MCF 10A (cell line): ENCODE data around the gene CAMKMT. TPM values are rescaled to one million over a fixed set of nuclear protein-coding genes. Genes with fewer than 3 reads are reported as not detected.

Experiments used
- BruUV-seq: library from RNA; stranded (reverse); fragments of 400-500 nt; replicated peaks from 2 replicates; lab custom pipeline; 2021; lab: Mats Ljungman, UMichigan
- CTCF ChIA-PET: fragments of 300-600 bp; sonication (Branson Sonifier 250); formaldehyde crosslinking; extraction: SDS; loops from one replicate; lab custom pipeline; 2021; ENCODE audit warnings: antibody characterized with exemption, inconsistent platforms; lab: Yijun Ruan, JAX
- POLR2A ChIA-PET: fragments of 300-600, 350-650 bp; sonication (Branson Sonifier 250); formaldehyde crosslinking; extraction: SDS; loops from one replicate; lab custom pipeline; 2020; ENCODE audit warnings: antibody characterized with exemption, inconsistent platforms; lab: Yijun Ruan, JAX
- DNase-seq: peaks from one replicate; pipeline ENCODE4 v3.0.0-alpha.2; 2018; ENCODE audit not compliant: unreplicated experiment
- H3K27ac Mint-ChIP-seq: one replicate; pipeline ENCODE4 v1.8.0; 2022; ENCODE audit warnings: mild to moderate bottlenecking, low read depth, mixed read lengths; ENCODE audit not compliant: unreplicated experiment
- H3K27me3 Mint-ChIP-seq: one replicate; pipeline ENCODE4 v1.8.0; 2022; ENCODE audit warnings: mixed read lengths; ENCODE audit not compliant: insufficient read depth, unreplicated experiment
- H3K36me3 Mint-ChIP-seq: one replicate; pipeline ENCODE4 v1.8.0; 2022; ENCODE audit warnings: mild to moderate bottlenecking, moderate library complexity, mixed read lengths; ENCODE audit not compliant: insufficient read depth, unreplicated experiment
- H3K4me1 Mint-ChIP-seq: one replicate; pipeline ENCODE4 v1.8.0; 2022; ENCODE audit warnings: mixed read lengths; ENCODE audit not compliant: insufficient read depth, unreplicated experiment
- H3K4me3 Mint-ChIP-seq: one replicate; pipeline ENCODE4 v1.8.0; 2022; ENCODE audit warnings: mild to moderate bottlenecking, moderate library complexity, mixed read lengths; ENCODE audit not compliant: unreplicated experiment
- H3K9me3 Mint-ChIP-seq: one replicate; pipeline ENCODE4 v1.8.0; 2022; ENCODE audit warnings: mixed read lengths; ENCODE audit not compliant: unreplicated experiment
- CTCF ChIP-seq: fragments of 200-600 bp; IDR thresholded peaks from one replicate; pipeline ENCODE4 v1.8.0; 2022; ENCODE audit warnings: antibody characterized with exemption, mild to moderate bottlenecking; ENCODE audit not compliant: unreplicated experiment
- intact Hi-C: fragments of 100-400 bp; cut with micrococcal nuclease; formaldehyde crosslinking; loops from 2 replicates; pipeline ENCODE4 v1.14.1; 2022
- total RNA-seq: library from RNA; stranded (reverse); gene quantifications from 2 replicates; pipeline ENCODE4 v1.2.3, GENCODE V29; 2022

The CAMKMT gene
- total RNA-seq, 1 experiment from 2014 or later = 9.9 TPM

- Mint-ChIP-seq H3K4me3 (no peak overlapping the region), H3K27me3 (no peaks in the 10 kb centered on the region), H3K4me1 (no peaks in the 10 kb centered on the region), H3K27ac (no peak overlapping the region), H3K9me3 (no peaks in the 10 kb centered on the region), H3K36me3 (no peaks in the 10 kb centered on the region)
- BruUV-seq = no TSS peak
- ChIA-PET CTCF (interaction anchor here (0.5 to 1.4 kb wide), 3 partner anchors 8 to 43 kb away, joined by 3 to 4 read pairs (median 3); no protein-coding TSS in a partner anchor), POLR2A (interaction anchor here (0.7 kb wide), 1 partner anchor 16 kb away, joined by 4 read pairs; no protein-coding TSS in a partner anchor)
- TF ChIP-seq CTCF = no peak
- intact Hi-C loops = no loop called here
- DNase-seq = no peak
These were observed 320.7 kb downstream of the CAMKMT start for GRCh38 chr2:44682459-44682858.

- ChIA-PET CTCF (no interaction called here), POLR2A (interaction anchor here (0.6 kb wide), 1 partner anchor 14 kb away, joined by 3 read pairs; no protein-coding TSS in a partner anchor)
- H3K36me3 Mint-ChIP-seq = no peaks in the 10 kb centered on the region
- no peak for TF ChIP-seq CTCF
- H3K4me3 Mint-ChIP-seq = no peak overlapping the region
- no TSS peak for BruUV-seq
- no peaks in the 10 kb centered on the region for H3K4me1 Mint-ChIP-seq
- no peak for DNase-seq
- intact Hi-C loops = no loop called here
- no peak overlapping the region for H3K27ac Mint-ChIP-seq
- no peaks in the 10 kb centered on the region for H3K9me3 Mint-ChIP-seq
- no peaks in the 10 kb centered on the region for H3K27me3 Mint-ChIP-seq
These were observed 322.8 kb downstream of the CAMKMT start for GRCh38 chr2:44684559-44684958.

GRCh38 chr2:44686561-44686960 lies 324.8 kb downstream of the CAMKMT start:
- peak; percentile 43 for DNase-seq
- ChIA-PET POLR2A (no interaction called here), CTCF (interaction anchor here (1.0 to 1.8 kb wide), 2 partner anchors 30 to 207 kb away, joined by 3 to 4 read pairs; no protein-coding TSS in a partner anchor)
- no peaks in the 10 kb centered on the region for H3K36me3 Mint-ChIP-seq
- H3K4me3 Mint-ChIP-seq = no peak overlapping the region
- no peak overlapping the region for H3K27ac Mint-ChIP-seq
- H3K4me1 Mint-ChIP-seq = no peaks in the 10 kb centered on the region
- no peaks in the 10 kb centered on the region for H3K27me3 Mint-ChIP-seq
- no peak for TF ChIP-seq CTCF
- BruUV-seq = no TSS peak
- H3K9me3 Mint-ChIP-seq = no peaks in the 10 kb centered on the region
- intact Hi-C loops = no loop called here

- TF ChIP-seq CTCF = no peak
These were observed 326.1 kb downstream of the CAMKMT start for GRCh38 chr2:44687686-44688455.

More at GRCh38 chr2:44687686-44688455, 326.1 kb downstream of the CAMKMT start:
- POLR2A ChIA-PET = interaction anchor here (0.6 to 1.7 kb wide), 2 partner anchors 10 to 321 kb away, joined by 3 to 4 read pairs; no protein-coding TSS in a partner anchor
- CTCF ChIA-PET = interaction anchor here (0.6 to 0.7 kb wide), 3 partner anchors 9 to 635 kb away, joined by 3 read pairs; no protein-coding TSS in a partner anchor
- Mint-ChIP-seq H3K27me3 (no peaks in the 10 kb centered on the region), H3K27ac (no peak overlapping the region), H3K9me3 (no peaks in the 10 kb centered on the region), H3K4me3 (no peak overlapping the region), H3K4me1 (no peaks in the 10 kb centered on the region), H3K36me3 (no peaks in the 10 kb centered on the region)
- intact Hi-C loops = no loop called here
- no peak for DNase-seq
- BruUV-seq = no TSS peak
